HG03432 (cell line): ENCODE results near the gene CORT.
"Not testable (repeated sequence)": the region's sequence is repeated elsewhere in the genome, so short reads cannot be mapped to it uniquely, and the experiment has no call there.

Source experiments
- ATAC-seq: cut with Tn5 transposase; IDR thresholded peaks from one replicate; pipeline ENCODE4 v1.9.1; 2021; ENCODE audit warnings: mild to moderate bottlenecking, moderate library complexity; ENCODE audit not compliant: unreplicated experiment

The CORT gene

DNA sequence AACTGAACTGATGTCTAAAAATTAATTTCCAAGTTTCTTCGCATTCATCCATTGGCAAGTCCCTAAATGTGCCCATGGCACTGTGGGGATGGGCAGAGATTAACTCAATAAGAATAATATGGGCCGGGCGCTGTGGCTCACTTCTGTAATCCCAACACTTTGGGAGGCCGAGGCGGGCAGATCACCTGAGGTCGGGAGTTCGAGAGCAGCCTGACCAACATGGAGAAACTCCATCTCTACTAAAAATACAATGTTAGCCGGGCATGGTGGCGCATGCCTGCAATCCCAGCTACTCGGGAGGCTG is 24.4 kb downstream of the CORT start:
- ATAC-seq = not testable (repeated sequence)

- peak; percentile 63 for ATAC-seq
Measured at GRCh38 chr1:10474613-10475507, 25.0 kb downstream of the CORT start, which contains the start of gene PEX14. Gene PEX14 (plus strand): TSS chr1:10474950. CDS start chr1:10474967, 17 bp downstream.

GRCh38 chr1:10475510-10475909 is 25.7 kb downstream of the CORT start:
- no peak for ATAC-seq

GRCh38 chr1:10479296-10479695 is 29.5 kb downstream of the CORT start:
- ATAC-seq = no peak

- no peak for ATAC-seq
Measured at GRCh38 chr1:10480614-10481013, 30.8 kb downstream of the CORT start.

GRCh38 chr1:10484521-10484920 is 34.7 kb downstream of the CORT start:
- no peak for ATAC-seq

GRCh38 chr1:10489291-10490055 is 39.6 kb downstream of the CORT start:
- ATAC-seq = no peak

- ATAC-seq = no peak
Measured at GRCh38 chr1:10490286-10490970, 40.6 kb downstream of the CORT start.

DNA sequence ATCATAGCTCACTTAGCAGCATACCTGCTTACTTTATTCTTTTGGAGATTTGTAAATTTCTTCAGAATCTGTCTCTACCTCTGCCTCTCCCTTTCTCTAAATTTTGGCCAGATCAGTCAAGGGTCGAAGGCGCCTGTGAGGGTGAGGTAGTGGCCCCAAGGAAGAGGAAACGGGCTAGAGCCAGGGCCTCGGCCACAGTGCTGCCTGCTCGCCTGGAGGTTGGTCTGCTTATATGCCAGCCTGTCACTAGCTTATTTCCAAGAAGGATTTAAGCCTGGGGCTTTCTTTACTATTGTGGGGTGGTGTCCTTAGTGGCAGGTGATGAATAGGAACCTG is 44.6 kb downstream of the CORT start:
- no peak for ATAC-seq

GRCh38 chr1:10494754-10495474 is 45.1 kb downstream of the CORT start:
- ATAC-seq = peak; percentile 83

GRCh38 chr1:10495475-10495817 is 45.6 kb downstream of the CORT start:
- no peak for ATAC-seq

GRCh38 chr1:10495952-10496351 is 46.1 kb downstream of the CORT start:
- ATAC-seq = no peak

DNA sequence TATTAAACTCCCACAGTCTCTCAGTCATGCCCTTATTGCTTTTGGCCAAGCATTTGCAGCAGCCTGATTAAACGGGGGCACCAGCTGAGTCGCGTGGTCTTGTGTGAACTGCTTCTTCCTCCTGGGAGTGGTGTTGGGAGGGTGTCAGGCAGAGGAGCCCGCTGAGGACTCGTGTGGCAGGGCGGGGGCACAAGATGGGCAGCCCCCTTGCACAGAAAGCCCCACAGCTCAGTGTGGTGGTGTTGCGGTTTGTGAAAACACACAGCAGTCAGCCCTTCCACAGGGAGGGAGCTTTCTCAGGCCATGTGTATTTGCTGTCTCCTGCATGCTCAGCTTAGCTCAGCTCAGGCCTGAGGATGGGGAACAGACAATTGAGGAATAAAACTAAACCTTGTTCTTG is 47.3 kb downstream of the CORT start:
- no peak for ATAC-seq

- no peak for ATAC-seq
Measured at GRCh38 chr1:10498231-10498630, 48.4 kb downstream of the CORT start.
